Measurements from ENCODE around the gene HSD17B14.
"Not testable (repeated sequence)": the region's sequence is repeated elsewhere in the genome, so short reads cannot be mapped to it uniquely, and the experiment has no call there.

Gene HSD17B14

GRCh38 chr19:48867123-48867745 lies 30.9 kb upstream of the HSD17B14 start:
- DNase-seq: no peak

GRCh38 chr19:48866692-48867091 lies 30.4 kb upstream of the HSD17B14 start:
- DNase-seq: no peak

- no peak for DNase-seq
These were observed 26.5 kb upstream of the HSD17B14 start for GRCh38 chr19:48862827-48863226.

GRCh38 chr19:48861313-48861712 lies 25.0 kb upstream of the HSD17B14 start:
- DNase-seq: no peak

GRCh38 chr19:48859711-48860572 lies 23.7 kb upstream of the HSD17B14 start:
- peak; percentile 13 to 58 for DNase-seq

- DNase-seq: peak; percentile 88
These were observed 22.9 kb upstream of the HSD17B14 start for GRCh38 chr19:48858984-48859710.

GRCh38 chr19:48856921-48857320 lies 20.6 kb upstream of the HSD17B14 start:
- no peak for DNase-seq

- DNase-seq: no peak
These were observed 17.8 kb upstream of the HSD17B14 start for GRCh38 chr19:48854103-48854502.

- no peak for DNase-seq
These were observed 17.2 kb upstream of the HSD17B14 start for GRCh38 chr19:48853483-48853882.

- no peak for DNase-seq
These were observed 16.0 kb upstream of the HSD17B14 start for GRCh38 chr19:48852292-48852691.

GRCh38 chr19:48846659-48847058 lies 10.4 kb upstream of the HSD17B14 start:
- DNase-seq: not testable (repeated sequence)

GRCh38 chr19:48845384-48845783 lies 9.1 kb upstream of the HSD17B14 start:
- no peak for DNase-seq

GRCh38 chr19:48844472-48844871 lies 8.2 kb upstream of the HSD17B14 start:
- DNase-seq: no peak

GRCh38 chr19:48842789-48843162 lies 6.5 kb upstream of the HSD17B14 start:
- DNase-seq: peak; percentile 31 to 70

- DNase-seq: no peak
These were observed 5.3 kb upstream of the HSD17B14 start for GRCh38 chr19:48841571-48841970.

GRCh38 chr19:48841047-48841446 lies 4.8 kb upstream of the HSD17B14 start:
- no peak for DNase-seq

- DNase-seq: no peak
These were observed 1.4 kb upstream of the HSD17B14 start for GRCh38 chr19:48837687-48838086.

GRCh38 chr19:48837051-48837524 lies 797 bp upstream of the HSD17B14 start:
- peak; percentile 85 to 88 for DNase-seq

- peak; percentile 91 to 93 for DNase-seq
These were observed 580 bp downstream of the HSD17B14 start for GRCh38 chr19:48835734-48836088.

GRCh38 chr19:48833977-48834376 lies 2.3 kb downstream of the HSD17B14 start:
- DNase-seq: no peak

- DNase-seq: no peak
These were observed 3.2 kb downstream of the HSD17B14 start for GRCh38 chr19:48833049-48833448.

GRCh38 chr19:48830965-48831364 lies 5.3 kb downstream of the HSD17B14 start:
- DNase-seq: no peak

- DNase-seq: no peak
These were observed 6.2 kb downstream of the HSD17B14 start for GRCh38 chr19:48830088-48830487.

GRCh38 chr19:48826606-48827020 lies 9.7 kb downstream of the HSD17B14 start:
- DNase-seq: no peak
